ENCODE measurements around the gene CAMTA1.

CAMTA1 gene

GRCh38 chr1:7551442-7551841 lies 766.2 kb downstream of the CAMTA1 start:
- Histone ChIP-seq H3K9me3 (ENCODE audit: control insufficient read depth in 2 of 2, low read length in 2 of 2) (peaks cover 0 to 5% of the 10 kb centered on the region in 2 donors), H3K4me1 (ENCODE audit: control insufficient read depth, insufficient read depth, low read length) (peaks cover 3% of the 10 kb centered on the region), H3K9ac (ENCODE audit: low read length in 2 of 2) (no peak overlapping the region)

GRCh38 chr1:7552402-7552801 lies 767.1 kb downstream of the CAMTA1 start:
- H3K27ac ChIP-seq (ENCODE audit: low read length) = no peak overlapping the region
- peaks cover 0 to 5% of the 10 kb centered on the region in 2 donors for H3K9me3 ChIP-seq (ENCODE audit: control insufficient read depth in 2 of 2, low read length in 2 of 2)
- peaks cover 3% of the 10 kb centered on the region for H3K4me1 ChIP-seq (ENCODE audit: control insufficient read depth, insufficient read depth, low read length)
- no peaks in the 10 kb centered on the region for H3K27me3 ChIP-seq (ENCODE audit: control insufficient read depth in 1 of 2, insufficient read depth in 2 of 2, low read length in 2 of 2)
- H3K4me3 ChIP-seq (ENCODE audit: low read length in 2 of 2) = no peak overlapping the region
- no peaks in the 10 kb centered on the region for H3K36me3 ChIP-seq (ENCODE audit: control insufficient read depth in 2 of 2, insufficient read depth in 2 of 2, low read length in 2 of 2)
- no peak overlapping the region for H3K9ac ChIP-seq (ENCODE audit: low read length in 2 of 2)

More at GRCh38 chr1:7551442-7551841, 766.2 kb downstream of the CAMTA1 start:
- Histone ChIP-seq H3K27ac (ENCODE audit: low read length) (no peak overlapping the region), H3K27me3 (ENCODE audit: control insufficient read depth in 1 of 2, insufficient read depth in 2 of 2, low read length in 2 of 2) (no peaks in the 10 kb centered on the region), H3K4me3 (ENCODE audit: low read length in 2 of 2) (no peak overlapping the region), H3K36me3 (ENCODE audit: control insufficient read depth in 2 of 2, insufficient read depth in 2 of 2, low read length in 2 of 2) (no peaks in the 10 kb centered on the region)

- Histone ChIP-seq H3K9me3 (ENCODE audit: control insufficient read depth in 2 of 2, low read length in 2 of 2) (peaks cover 0 to 5% of the 10 kb centered on the region in 2 donors), H3K4me3 (ENCODE audit: low read length in 2 of 2) (no peak overlapping the region), H3K27ac (ENCODE audit: low read length) (no peak overlapping the region), H3K4me1 (ENCODE audit: control insufficient read depth, insufficient read depth, low read length) (peaks cover 3% of the 10 kb centered on the region), H3K36me3 (ENCODE audit: control insufficient read depth in 2 of 2, insufficient read depth in 2 of 2, low read length in 2 of 2) (no peaks in the 10 kb centered on the region), H3K9ac (ENCODE audit: low read length in 2 of 2) (no peak overlapping the region), H3K27me3 (ENCODE audit: control insufficient read depth in 1 of 2, insufficient read depth in 2 of 2, low read length in 2 of 2) (no peaks in the 10 kb centered on the region)
Observed at GRCh38 chr1:7553042-7553690, 767.9 kb downstream of the CAMTA1 start.

- no peak overlapping the region for H3K27ac ChIP-seq (ENCODE audit: low read length)
- no peaks in the 10 kb centered on the region for H3K36me3 ChIP-seq (ENCODE audit: control insufficient read depth in 2 of 2, insufficient read depth in 2 of 2, low read length in 2 of 2)
- H3K9ac ChIP-seq (ENCODE audit: low read length in 2 of 2) = no peak overlapping the region
- peaks cover 3% of the 10 kb centered on the region for H3K4me1 ChIP-seq (ENCODE audit: control insufficient read depth, insufficient read depth, low read length)
- peaks cover 0 to 5% of the 10 kb centered on the region in 2 donors for H3K9me3 ChIP-seq (ENCODE audit: control insufficient read depth in 2 of 2, low read length in 2 of 2)
- no peaks in the 10 kb centered on the region for H3K27me3 ChIP-seq (ENCODE audit: control insufficient read depth in 1 of 2, insufficient read depth in 2 of 2, low read length in 2 of 2)
- no peak overlapping the region for H3K4me3 ChIP-seq (ENCODE audit: low read length in 2 of 2)
Observed at GRCh38 chr1:7554385-7555235, 769.4 kb downstream of the CAMTA1 start.

- Histone ChIP-seq H3K9ac (ENCODE audit: low read length in 2 of 2) (no peak overlapping the region), H3K27ac (ENCODE audit: low read length) (no peak overlapping the region), H3K36me3 (ENCODE audit: control insufficient read depth in 2 of 2, insufficient read depth in 2 of 2, low read length in 2 of 2) (no peaks in the 10 kb centered on the region), H3K4me1 (ENCODE audit: control insufficient read depth, insufficient read depth, low read length) (peaks cover 3% of the 10 kb centered on the region), H3K9me3 (ENCODE audit: control insufficient read depth in 2 of 2, low read length in 2 of 2) (peaks cover 0 to 5% of the 10 kb centered on the region in 2 donors), H3K4me3 (ENCODE audit: low read length in 2 of 2) (no peak overlapping the region), H3K27me3 (ENCODE audit: control insufficient read depth in 1 of 2, insufficient read depth in 2 of 2, low read length in 2 of 2) (no peaks in the 10 kb centered on the region)
Observed at GRCh38 chr1:7555391-7556185, 770.3 kb downstream of the CAMTA1 start.

DNA sequence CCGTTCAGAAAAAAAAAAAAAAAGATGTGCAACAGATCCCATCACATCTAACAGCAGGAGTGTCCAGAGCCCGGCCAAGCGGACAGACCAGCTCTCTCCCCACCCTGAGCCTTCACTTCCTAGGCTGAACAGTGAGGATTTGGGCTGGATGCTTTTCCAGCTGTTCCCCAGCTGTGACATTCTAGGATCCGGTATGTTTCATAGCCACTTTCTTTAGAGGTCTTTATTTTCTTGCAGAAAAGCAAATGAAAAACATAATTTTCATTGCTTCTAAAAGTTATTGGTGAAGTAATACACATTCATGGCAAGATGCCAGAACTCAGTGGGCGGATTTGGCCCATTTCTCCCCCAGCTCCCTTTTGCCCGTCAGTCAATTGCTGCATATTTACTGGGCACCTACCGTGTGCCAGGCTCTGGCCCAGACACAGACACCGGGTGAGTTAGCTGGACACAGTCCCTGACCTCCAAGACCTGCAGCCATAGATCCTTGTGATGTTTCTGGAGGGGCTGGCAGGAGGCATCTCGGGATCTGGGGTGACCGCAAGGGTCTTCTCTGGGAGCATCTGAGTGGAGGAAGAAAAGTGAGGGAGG lies 772.1 kb downstream of the CAMTA1 start:
- H3K4me1 ChIP-seq (ENCODE audit: control insufficient read depth, insufficient read depth, low read length) = peaks cover under 1% of the 10 kb centered on the region
- H3K36me3 ChIP-seq (ENCODE audit: control insufficient read depth in 2 of 2, insufficient read depth in 2 of 2, low read length in 2 of 2) = no peaks in the 10 kb centered on the region

DNA sequence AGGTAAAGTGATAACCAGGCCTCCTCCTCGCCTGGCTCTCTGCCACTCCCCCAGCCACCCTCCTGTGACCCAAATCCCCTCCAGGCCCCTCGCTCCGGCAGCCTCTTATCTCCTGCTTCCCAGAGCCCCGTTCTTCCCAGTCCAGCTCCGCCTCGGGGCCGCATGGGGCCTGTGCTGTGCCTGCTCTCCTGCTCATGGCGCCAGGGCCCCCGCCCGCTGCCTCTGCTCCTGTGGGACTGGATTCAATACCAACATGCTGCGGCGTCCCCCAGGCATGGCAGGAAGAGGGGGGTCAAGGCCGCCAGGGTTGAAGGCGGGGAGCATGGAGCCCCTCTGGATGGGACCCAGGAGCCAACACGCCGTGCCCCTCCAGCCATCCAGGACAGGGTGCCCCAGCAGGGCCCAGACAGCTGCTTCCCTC lies 772.8 kb downstream of the CAMTA1 start:
- Histone ChIP-seq H3K4me1 (ENCODE audit: control insufficient read depth, insufficient read depth, low read length) (no peaks in the 10 kb centered on the region), H3K27ac (ENCODE audit: low read length) (no peak overlapping the region)

More for the DNA sequence above, 772.1 kb downstream of the CAMTA1 start:
- Histone ChIP-seq H3K9ac (ENCODE audit: low read length in 2 of 2) (no peak overlapping the region), H3K27ac (ENCODE audit: low read length) (no peak overlapping the region), H3K9me3 (ENCODE audit: control insufficient read depth in 2 of 2, low read length in 2 of 2) (peaks cover 0 to 5% of the 10 kb centered on the region in 2 donors), H3K27me3 (ENCODE audit: control insufficient read depth in 1 of 2, insufficient read depth in 2 of 2, low read length in 2 of 2) (no peaks in the 10 kb centered on the region), H3K4me3 (ENCODE audit: low read length in 2 of 2) (no peak overlapping the region)

GRCh38 chr1:7558481-7558880 lies 773.2 kb downstream of the CAMTA1 start:
- no peaks in the 10 kb centered on the region for H3K4me1 ChIP-seq (ENCODE audit: control insufficient read depth, insufficient read depth, low read length)
- no peaks in the 10 kb centered on the region for H3K27me3 ChIP-seq (ENCODE audit: control insufficient read depth in 1 of 2, insufficient read depth in 2 of 2, low read length in 2 of 2)
- peaks cover 0 to 5% of the 10 kb centered on the region in 2 donors for H3K9me3 ChIP-seq (ENCODE audit: control insufficient read depth in 2 of 2, low read length in 2 of 2)
- no peak overlapping the region for H3K4me3 ChIP-seq (ENCODE audit: low read length in 2 of 2)
- no peak overlapping the region for H3K27ac ChIP-seq (ENCODE audit: low read length)
- H3K36me3 ChIP-seq (ENCODE audit: control insufficient read depth in 2 of 2, insufficient read depth in 2 of 2, low read length in 2 of 2) = no peaks in the 10 kb centered on the region
- H3K9ac ChIP-seq (ENCODE audit: low read length in 2 of 2) = no peak overlapping the region

More for the DNA sequence above, 772.8 kb downstream of the CAMTA1 start:
- H3K9me3 ChIP-seq (ENCODE audit: control insufficient read depth in 2 of 2, low read length in 2 of 2) = peaks cover 0 to 5% of the 10 kb centered on the region in 2 donors
- H3K27me3 ChIP-seq (ENCODE audit: control insufficient read depth in 1 of 2, insufficient read depth in 2 of 2, low read length in 2 of 2) = no peaks in the 10 kb centered on the region
- no peak overlapping the region for H3K9ac ChIP-seq (ENCODE audit: low read length in 2 of 2)
- no peaks in the 10 kb centered on the region for H3K36me3 ChIP-seq (ENCODE audit: control insufficient read depth in 2 of 2, insufficient read depth in 2 of 2, low read length in 2 of 2)
- no peak overlapping the region for H3K4me3 ChIP-seq (ENCODE audit: low read length in 2 of 2)

DNA sequence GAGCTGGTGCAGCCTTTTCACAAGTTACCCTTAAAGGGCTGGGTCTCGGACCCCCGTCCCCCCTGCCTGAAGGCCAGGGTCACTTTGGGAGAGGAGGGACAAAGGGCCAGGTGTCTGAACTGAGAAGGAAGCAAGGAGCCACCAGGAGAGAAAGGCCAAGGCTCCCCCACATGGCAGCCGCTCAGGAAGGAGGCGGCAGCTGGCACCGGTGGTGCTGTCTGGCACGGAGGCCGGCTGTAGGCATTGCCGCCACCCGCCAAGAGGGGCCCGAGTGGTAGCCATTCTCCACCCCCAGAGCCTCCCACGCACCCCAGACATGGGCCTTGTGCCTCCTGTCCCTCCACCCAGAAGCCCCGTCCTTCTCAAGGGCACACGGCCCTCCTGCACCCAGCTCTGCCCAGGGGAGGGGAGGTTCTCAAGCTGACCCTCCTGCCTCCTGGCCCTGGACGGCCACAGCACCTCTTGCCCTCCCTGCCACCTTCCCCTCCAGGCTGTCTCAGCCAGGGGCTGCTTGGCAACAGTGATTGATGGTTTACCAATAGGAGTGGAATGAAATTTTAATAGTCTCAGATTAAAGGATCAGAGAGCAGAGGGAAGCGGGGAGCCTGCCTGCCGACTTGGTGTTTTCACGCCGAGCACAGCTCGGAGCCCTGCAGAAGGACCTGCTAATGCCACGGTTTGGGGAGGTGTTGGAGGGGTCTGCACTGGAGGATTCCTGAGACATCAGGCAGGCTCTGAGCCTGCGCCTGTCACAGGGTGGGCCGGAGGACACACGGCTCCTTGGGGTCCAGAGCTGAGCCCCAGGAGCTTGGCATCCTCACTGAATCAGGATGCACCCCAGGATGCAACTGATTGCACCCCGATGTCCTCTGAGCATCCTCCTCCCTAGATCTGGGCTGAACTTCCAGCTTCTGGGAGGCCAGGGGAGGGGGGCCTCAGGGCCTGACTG lies 773.9 kb downstream of the CAMTA1 start:
- Histone ChIP-seq H3K9ac (ENCODE audit: low read length in 2 of 2) (no peak overlapping the region), H3K27me3 (ENCODE audit: control insufficient read depth in 1 of 2, insufficient read depth in 2 of 2, low read length in 2 of 2) (no peaks in the 10 kb centered on the region), H3K4me1 (ENCODE audit: control insufficient read depth, insufficient read depth, low read length) (no peaks in the 10 kb centered on the region), H3K27ac (ENCODE audit: low read length) (no peak overlapping the region), H3K9me3 (ENCODE audit: control insufficient read depth in 2 of 2, low read length in 2 of 2) (peaks cover 0 to 3% of the 10 kb centered on the region in 2 donors), H3K4me3 (ENCODE audit: low read length in 2 of 2) (no peak overlapping the region), H3K36me3 (ENCODE audit: control insufficient read depth in 2 of 2, insufficient read depth in 2 of 2, low read length in 2 of 2) (no peaks in the 10 kb centered on the region)
